ENCODE measurements around the gene PCDH9.

DNA sequence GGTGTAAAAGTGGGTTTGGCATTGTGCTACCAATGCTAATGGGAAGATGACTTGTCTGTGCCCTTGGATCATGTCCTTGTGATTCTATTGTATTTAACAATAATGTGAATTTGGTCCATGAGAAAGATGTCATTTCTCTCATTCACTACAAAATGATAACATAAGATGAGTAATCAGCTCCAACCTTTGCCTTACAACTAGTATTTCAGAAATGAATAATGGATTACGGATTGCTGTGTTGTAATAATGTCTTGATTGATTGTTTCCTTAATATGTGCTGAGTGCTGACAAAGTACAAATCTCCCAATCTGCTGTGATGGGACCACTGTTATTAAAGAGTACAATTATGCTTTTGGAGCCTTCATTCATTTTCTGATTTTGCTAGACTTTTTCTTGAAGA is 375.0 kb downstream of the PCDH9 start:
- TF ChIP-seq POLR2AphosphoS5 (IDR thresholded peaks at IDR 0.05): no peak
- TF ChIP-seq, protein P1, sequence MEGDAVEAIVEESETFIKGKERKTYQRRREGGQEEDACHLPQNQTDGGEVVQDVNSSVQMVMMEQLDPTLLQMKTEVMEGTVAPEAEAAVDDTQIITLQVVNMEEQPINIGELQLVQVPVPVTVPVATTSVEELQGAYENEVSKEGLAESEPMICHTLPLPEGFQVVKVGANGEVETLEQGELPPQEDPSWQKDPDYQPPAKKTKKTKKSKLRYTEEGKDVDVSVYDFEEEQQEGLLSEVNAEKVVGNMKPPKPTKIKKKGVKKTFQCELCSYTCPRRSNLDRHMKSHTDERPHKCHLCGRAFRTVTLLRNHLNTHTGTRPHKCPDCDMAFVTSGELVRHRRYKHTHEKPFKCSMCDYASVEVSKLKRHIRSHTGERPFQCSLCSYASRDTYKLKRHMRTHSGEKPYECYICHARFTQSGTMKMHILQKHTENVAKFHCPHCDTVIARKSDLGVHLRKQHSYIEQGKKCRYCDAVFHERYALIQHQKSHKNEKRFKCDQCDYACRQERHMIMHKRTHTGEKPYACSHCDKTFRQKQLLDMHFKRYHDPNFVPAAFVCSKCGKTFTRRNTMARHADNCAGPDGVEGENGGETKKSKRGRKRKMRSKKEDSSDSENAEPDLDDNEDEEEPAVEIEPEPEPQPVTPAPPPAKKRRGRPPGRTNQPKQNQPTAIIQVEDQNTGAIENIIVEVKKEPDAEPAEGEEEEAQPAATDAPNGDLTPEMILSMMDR (IDR thresholded peaks at IDR 0.05 in 8 of 11, conservative IDR thresholded peaks at IDR 0.05 in 3 of 11): no peak
